GM18505 (cell line): ENCODE data around the gene RESF1.
"Not testable (repeated sequence)": the region's sequence is repeated elsewhere in the genome, so short reads cannot be mapped to it uniquely, and the experiment has no call there.

Experiments used
- ATAC-seq: cut with Tn5 transposase; IDR thresholded peaks from one replicate; pipeline ENCODE4 v1.9.1; 2021; ENCODE audit not compliant: unreplicated experiment
- POLR2A ChIP-seq: IDR thresholded peaks from 4 replicates; pipeline ENCODE4 v1.6.1; 2011; ENCODE audit warnings: borderline replicate concordance; ENCODE audit not compliant: insufficient read depth, insufficient read length; ENCODE audit errors: extremely low read depth

Gene RESF1, protein sequence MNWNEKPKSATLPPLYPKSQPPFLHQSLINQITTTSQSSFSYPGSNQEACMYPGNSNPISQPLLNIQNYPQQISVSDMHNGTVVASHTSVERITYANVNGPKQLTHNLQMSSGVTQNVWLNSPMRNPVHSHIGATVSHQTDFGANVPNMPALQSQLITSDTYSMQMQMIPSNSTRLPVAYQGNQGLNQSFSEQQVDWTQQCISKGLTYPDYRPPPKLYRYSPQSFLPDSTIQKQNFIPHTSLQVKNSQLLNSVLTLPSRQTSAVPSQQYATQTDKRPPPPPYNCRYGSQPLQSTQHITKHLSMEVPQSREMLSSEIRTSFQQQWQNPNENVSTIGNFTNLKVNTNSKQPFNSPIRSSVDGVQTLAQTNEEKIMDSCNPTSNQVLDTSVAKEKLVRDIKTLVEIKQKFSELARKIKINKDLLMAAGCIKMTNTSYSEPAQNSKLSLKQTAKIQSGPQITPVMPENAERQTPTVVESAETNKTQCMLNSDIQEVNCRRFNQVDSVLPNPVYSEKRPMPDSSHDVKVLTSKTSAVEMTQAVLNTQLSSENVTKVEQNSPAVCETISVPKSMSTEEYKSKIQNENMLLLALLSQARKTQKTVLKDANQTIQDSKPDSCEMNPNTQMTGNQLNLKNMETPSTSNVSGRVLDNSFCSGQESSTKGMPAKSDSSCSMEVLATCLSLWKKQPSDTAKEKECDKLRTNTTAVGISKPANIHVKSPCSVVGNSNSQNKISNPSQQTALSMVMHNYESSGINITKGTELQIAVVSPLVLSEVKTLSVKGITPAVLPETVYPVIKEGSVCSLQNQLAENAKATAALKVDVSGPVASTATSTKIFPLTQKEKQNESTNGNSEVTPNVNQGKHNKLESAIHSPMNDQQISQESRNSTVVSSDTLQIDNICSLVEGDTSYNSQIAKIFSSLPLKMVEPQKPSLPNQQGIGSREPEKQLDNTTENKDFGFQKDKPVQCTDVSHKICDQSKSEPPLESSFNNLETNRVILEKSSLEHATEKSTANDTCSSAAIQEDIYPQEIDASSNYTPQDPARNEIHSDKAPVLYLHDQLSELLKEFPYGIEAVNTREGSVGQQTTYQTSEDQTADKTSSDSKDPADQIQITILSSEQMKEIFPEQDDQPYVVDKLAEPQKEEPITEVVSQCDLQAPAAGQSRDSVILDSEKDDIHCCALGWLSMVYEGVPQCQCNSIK (N-terminal part only)

DNA sequence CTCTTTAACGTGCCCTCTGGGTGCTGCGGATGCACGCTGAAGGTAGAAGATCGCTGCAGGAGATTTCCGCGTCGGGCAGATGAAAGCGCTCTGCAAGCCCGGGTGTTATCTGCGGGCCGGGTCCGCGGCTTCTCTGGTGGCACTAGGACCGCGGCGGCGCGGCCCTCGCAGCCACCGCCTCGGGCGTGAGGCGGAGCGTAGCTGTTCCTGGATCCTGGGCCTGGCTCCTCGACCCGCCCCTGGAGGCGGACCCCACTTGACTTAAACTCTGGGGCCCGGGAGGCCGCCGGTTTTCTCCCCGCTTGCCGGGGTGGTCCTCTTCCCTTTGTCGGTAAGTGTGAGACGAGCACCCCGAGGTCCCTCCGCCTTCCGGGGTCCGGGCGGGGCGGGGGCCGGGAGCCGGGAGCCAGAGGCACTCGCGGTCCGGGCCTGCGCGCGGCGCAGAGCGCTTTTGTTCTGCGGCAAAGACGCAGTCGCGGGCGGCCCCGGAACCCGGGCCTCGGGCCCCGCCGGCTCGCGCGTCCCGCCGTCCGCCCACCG is at the start of gene RESF1:
Gene RESF1 (plus strand): TSS at position 255 of the 540 bp plus-strand sequence. CDS start 21,541 bp downstream, outside the sequence.
- TF ChIP-seq POLR2A, result peak; percentile 89
- peak; percentile 93 for ATAC-seq

DNA sequence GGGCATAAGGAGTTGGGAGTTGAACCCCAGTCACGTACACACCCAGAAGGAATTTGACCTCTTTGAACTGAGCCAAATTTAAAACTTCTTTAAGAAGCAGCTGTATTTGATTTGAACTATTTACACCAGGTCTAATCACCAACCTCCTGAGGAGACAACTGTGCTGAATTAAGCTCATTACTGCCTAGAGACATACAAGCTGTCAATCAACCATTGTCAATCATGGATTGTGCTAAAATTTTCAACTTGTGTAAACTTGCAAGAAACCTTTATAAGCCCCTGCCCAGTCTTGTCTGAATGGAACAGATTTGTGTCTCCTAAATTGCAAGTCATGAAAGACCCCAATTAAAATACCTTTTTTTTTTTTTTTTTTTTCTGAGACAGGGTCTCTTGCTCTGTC is 44.3 kb upstream of the RESF1 start:
- no peak for ATAC-seq

DNA sequence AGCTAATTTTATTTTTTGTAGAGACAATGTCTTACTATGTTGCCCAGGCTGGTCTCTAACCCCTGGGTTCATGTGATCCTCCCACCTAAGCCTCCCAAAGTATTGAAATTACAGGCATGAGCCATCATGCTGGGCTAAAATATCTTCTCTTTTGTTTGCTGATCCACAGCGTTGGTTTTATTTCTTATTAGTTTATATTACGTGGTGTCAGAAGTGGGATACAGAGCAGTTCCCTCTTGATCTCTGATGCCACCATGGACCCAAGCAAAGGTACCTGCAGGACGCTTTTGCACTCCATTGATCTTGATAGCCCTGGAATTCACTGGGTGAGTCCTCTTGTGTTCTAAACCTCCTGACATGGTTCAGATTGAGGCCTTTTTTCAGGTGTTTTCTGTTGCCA is 43.8 kb upstream of the RESF1 start:
- no peak for TF ChIP-seq POLR2A
- no peak for ATAC-seq

More for the DNA sequence above, 44.3 kb upstream of the RESF1 start:
- no peak for TF ChIP-seq POLR2A

DNA sequence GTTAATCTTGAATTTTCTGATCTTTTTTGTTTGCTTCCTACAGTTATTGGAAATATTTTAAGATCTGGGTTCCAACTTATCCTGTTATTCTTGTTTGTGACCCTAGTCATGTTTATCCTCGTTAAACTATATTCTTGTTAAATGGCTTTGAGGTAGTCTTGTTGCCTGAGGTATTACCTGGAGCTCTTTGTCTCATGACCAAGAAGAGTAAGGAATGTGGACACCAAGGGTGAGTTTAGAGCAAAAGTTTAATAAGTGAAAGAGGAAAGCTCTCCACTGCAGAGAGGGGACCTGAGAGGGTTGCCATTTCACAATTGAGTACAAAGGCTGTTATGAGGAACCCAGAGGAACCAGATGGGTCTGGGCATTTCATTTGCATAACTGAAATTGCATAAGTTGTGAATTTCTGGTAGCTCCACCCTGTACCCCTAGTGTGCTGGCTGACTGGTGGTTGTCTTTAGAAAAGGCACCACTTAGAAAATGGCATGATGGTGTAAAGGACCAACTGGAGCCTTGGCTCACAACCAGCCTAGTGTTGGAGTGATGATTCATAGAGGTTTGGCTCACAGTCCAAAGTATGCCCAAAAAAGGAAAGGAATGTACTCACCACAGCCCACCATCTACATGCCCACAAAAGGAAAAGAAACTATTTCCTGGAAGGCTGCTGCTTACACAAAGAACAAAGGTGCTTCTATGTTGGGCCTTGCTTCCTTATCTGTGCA is 36.7 kb upstream of the RESF1 start:
- no peak for TF ChIP-seq POLR2A
- no peak for ATAC-seq

DNA sequence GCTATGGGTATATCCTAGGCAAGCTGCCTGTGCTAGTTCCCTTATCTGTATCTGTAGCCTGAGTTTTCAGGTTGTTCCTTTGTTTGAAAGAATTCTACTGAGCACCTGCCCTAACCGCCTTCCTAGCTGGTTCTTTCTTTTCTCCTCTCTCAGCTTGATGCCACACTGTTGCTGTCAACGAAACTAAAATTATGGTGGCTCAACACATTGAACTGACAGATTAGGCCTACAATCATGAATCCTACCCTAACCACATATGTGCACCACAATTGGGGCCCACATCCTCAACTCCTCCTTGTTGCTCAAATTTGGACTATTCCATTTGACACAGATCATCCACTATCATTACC is 36.2 kb upstream of the RESF1 start:
- TF ChIP-seq POLR2A, result no peak
- no peak for ATAC-seq

DNA sequence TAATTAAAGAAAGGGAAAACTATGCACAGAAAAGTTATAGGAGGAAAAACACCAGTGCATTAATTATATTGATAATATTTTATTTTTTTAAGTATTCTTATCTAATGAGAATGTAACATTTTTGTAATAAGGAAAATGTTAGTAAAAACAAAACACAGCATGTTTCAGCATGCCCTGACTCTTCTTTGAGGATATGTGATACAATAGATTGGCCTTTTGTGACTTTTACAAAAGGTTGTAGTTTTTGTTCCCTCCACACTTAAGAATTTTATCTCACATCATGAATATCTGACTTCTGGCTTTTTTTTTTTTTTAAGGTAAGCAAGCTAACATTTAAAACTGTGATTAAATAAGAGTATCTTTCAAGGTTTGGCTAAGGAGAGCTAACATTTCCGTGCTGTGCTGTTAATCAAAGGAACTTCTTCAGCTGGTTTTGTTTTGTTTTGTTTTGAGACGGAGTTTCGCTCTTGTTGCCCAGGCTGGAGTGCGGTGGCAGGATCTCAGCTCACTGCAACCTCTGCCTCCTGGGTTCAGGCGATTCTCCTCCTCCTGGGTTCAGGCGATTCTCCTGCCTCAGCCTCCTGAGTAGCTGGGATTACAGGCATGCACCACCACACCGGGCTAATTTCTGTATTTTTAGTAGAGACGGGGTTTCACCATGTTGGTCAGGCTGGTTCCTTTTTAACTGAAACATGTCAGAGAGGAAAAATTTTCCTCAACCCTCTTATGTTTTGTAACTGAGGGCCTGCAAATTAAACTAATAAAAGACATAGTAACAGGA is 30.8 kb upstream of the RESF1 start:
- no peak for ATAC-seq

DNA sequence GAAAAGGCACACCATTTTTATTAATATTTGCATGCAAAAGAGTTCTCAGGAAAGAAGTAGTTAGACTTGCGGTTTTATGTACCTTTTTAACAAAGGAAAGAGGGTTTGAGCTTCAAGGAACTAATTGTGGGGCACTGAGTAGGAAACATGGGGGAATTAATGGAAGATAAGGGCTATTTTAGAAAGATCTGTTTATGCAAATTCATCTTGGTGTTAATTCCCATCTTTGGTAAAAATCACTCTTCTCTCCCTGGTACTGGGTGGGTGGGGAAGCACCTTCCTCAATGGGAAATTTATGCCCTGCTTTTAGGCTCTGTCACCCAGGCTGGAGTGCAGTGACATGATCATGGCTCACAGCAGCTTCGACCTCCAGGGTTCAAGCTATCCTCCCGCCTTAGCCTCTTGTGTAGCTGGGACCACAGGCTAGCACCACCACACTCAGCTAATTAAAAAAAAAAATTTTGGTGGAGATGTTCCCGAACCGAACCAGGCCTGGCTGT is 30.1 kb upstream of the RESF1 start:
- no peak for TF ChIP-seq POLR2A
- ATAC-seq, result no peak

More for the DNA sequence above, 30.8 kb upstream of the RESF1 start:
- no peak for TF ChIP-seq POLR2A

DNA sequence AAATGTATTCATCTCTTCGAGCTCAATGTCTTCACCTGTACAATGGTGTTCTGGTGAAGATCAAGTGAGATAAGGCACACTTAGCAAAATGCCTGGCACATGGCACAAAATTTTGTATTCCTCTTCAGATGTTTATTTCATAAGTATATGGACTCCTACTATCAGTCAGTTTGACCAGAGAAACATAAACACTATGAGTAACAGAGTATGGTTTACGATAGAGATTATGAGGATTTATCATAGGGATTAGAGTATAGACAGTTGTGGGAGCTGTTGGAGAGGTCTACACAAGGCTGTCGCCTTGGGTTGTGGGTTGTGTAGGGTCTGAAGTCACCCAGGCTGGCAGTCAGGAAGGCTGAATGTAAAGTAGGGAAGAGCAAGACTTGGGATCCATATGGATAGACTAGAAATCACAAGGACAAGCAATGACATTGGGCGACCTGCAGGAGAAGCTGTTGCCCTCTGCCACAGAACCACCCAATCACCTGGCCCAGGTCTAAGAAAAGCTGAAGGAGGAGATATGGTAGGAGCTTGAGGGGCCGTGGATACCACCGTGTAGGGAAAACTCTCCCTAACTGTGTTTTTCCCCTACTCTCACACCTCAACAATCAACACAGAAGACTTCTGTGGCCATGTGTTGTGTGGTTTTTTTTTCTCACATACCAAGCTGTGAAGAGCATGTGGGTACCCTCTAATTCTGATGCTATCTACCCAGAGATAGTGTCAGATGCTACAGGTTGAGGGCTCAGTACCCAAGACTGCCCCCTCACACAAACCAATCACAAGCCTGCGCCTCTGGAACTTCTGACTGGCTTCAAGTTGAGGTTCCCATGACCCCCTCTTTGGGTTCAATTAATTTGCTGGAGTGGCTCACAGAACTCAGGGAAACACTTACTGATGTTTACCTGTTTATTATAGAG is 27.2 kb upstream of the RESF1 start:
- ATAC-seq, result no peak
- no peak for TF ChIP-seq POLR2A

DNA sequence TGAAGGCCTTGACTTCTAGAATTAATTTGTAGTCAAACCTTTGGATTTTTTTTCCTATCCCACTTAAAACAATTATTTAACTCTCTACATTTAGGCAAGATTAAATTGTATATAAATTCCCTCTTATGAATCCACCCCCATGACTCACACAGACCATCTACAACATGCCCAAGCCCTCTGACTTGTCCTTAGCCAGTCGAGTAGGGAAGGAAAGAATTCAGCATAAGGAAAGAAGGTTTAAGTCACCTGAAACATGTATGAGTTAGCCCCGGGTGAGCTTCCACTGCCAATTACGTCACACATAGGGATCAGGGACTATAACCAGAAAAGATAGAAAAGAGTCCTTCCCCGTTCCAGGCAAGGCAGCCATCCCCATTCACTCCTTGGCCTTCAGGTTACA is 14.9 kb upstream of the RESF1 start:
- TF ChIP-seq POLR2A, result no peak
- no peak for ATAC-seq

DNA sequence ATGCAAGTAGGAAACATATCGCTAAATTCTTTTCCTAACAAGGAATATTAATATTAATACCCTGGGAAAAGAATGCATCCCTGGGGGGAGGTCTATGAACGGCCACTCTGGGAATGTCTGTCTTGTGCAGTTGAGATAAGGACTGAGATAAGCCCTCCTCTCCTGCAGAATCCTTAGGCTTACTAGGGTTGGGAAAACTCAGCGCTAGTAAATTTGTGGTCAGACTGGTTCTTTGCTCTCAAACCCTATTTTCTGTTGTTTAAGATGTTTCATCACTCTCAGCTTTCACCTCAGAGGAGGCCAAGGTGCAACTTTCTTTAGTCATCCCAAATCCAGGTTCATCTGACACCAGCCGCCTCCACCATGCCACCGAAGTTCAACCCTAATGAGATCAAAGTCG is 11.2 kb upstream of the RESF1 start:
- no peak for ATAC-seq

DNA sequence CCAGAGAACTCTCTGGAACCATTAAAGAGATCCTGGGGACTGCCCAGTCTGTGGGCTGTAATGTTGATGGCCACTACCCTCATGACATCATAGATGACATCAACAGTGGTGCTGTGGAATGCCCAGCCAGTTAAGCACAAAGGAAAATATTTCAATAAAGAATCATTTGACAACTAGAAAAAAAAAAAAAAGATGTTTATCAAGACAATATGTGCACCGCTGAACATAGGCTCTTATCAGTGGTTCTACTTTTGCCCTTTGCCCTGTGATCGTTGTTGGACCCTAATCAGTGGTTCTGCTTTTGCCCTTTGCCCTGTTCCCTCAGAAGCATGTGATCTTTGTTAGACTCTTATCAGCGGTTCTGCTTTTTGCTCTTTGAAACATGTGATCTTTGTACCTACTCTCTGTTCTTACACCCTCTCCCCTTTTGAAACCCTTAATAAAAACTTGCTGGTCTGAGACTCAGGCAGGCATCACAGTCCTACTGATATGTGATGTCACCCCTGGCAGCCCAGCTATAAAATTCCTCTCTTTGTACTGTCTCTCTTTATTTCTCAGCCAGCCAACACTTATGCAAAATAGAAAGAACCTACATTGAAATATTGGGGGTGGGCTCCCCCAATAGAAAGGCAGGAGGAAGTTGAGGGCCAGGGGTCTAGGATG is 10.4 kb upstream of the RESF1 start:
- ATAC-seq, result not testable (repeated sequence)

More for the DNA sequence above, 11.2 kb upstream of the RESF1 start:
- no peak for TF ChIP-seq POLR2A
